Heart left ventricle (tissue), 16 donors: ENCODE results near the gene WASL. TPM values are rescaled to one million over a fixed set of nuclear protein-coding genes. Genes with fewer than 3 reads are reported as not detected.

Source experiments
- ATAC-seq, 4 donors: fragments of 200-7000 bp; cut with Tn5 transposase; one replicate each; pipeline ENCODE4 v1.9.1; 2020 to 2022; ENCODE audit warnings: moderate library complexity in 4 of 4, mild to moderate bottlenecking in 3 of 4, moderate number of reproducible peaks in 1 of 4
- DNase-seq, 5 donors: peaks; one replicate each; pipeline ENCODE4 v3.0.0-alpha.2; 2020
- H3K27ac ChIP-seq, 12 donors: fragments of 200-600 bp; sonication (generic) in 4 of 12; one replicate each; pipeline versions ENCODE4 v1.5.0 to v1.8.0; 2016 to 2022; ENCODE audit warnings: mild to moderate bottlenecking in 2 of 12
- H3K27me3 ChIP-seq, 9 donors: fragments of 200-600 bp; sonication (generic) in 2 of 9; one replicate each; pipeline versions ENCODE4 v1.5.1 to v1.8.0; 2016 to 2022; ENCODE audit warnings: mild to moderate bottlenecking in 3 of 9
- H3K36me3 ChIP-seq, 9 donors: fragments of 200-600 bp; sonication (generic) in 2 of 9; one replicate each; pipeline versions ENCODE4 v1.5.0 to v1.8.0; 2018 to 2022; ENCODE audit warnings: mild to moderate bottlenecking in 2 of 9
- H3K4me1 ChIP-seq, 12 donors: fragments of 200-600 bp; sonication (generic) in 4 of 12; one replicate each; pipeline versions ENCODE4 v1.5.0 to v1.8.0; 2016 to 2022; ENCODE audit warnings: mild to moderate bottlenecking in 3 of 12
- H3K4me3 ChIP-seq, 12 donors: fragments of 200-600 bp; sonication (generic) in 4 of 12; one replicate each; pipeline versions ENCODE4 v1.5.0 to v1.8.0; 2017 to 2022; ENCODE audit warnings: mild to moderate bottlenecking in 9 of 12, moderate library complexity in 4 of 12
- H3K9me3 ChIP-seq, 12 donors: fragments of 200-600 bp; sonication (generic) in 4 of 12; one replicate each; pipeline versions ENCODE4 v1.5.0 to v1.8.0; 2016 to 2022; ENCODE audit warnings: mild to moderate bottlenecking in 1 of 12
- POLR2A ChIP-seq, 2 donors: fragments of 450-650 bp; IDR thresholded peaks; one replicate each; pipeline ENCODE4 v1.6.1; 2017; ENCODE audit warnings: antibody characterized with exemption in 2 of 2, mild to moderate bottlenecking in 2 of 2, moderate library complexity in 2 of 2
- WGBS, 4 donors: extraction: QIAGEN DNeasy Blood & Tissue Kit in 2 of 4; methylation state at CpG; one replicate each; pipeline versions ENCODE4 v1.1.5 to v1.1.7; 2013 to 2018; 5-methylcytosine and 5-hydroxymethylcytosine counted together
- intact Hi-C, 10 donors: fragments of 100-400 bp; cut with DNase I; formaldehyde crosslinking; loops; one replicate each; pipeline versions ENCODE4 v1.11.1 to v1.14.2; 2022
- polyA plus RNA-seq, 2 donors: library from polyadenylated mRNA; stranded (reverse); fragments of 200-250 nt; gene quantifications; one replicate each; pipeline ENCODE4 v1.2.3, GENCODE V29; 2013
- total RNA-seq, 9 donors: library from RNA; depleted of rRNA in 2 of 9; stranded (reverse); fragments of >200 nt in 2 of 9; fragmentation: NEBNext Ultra II Directional in 3 of 9; extraction: Animal tissue kit (Norgen Biotek cat#: 25700) in 3 of 9; gene quantifications; one replicate each; pipeline versions ENCODE4 v1.1.0 to v1.2.4, GENCODE V29; 2016 to 2023
- TF ChIP-seq, protein P1 (sequence below), 12 donors: fragments of 200-600 bp; sonication (generic) in 4 of 12; IDR thresholded peaks; one replicate each; pipeline versions ENCODE4 v1.5.0 to v1.8.0; 2018 to 2022; ENCODE audit warnings: antibody characterized with exemption in 12 of 12, mild to moderate bottlenecking in 5 of 12
- donor health status: ischemic (EF 13 %, LVEDD 7.1; RV severe dilation, severe dysfunction).
- donor health status: healthy with polysubstance abuse.
- donor health status: DM: no; HTN: yes; CAD: no.
- donor health status: DM: no; HTN: no; CAD: no.
- donor health status: ischemic (EF 25% LVEDD 6.9; RV normal size, moderate dysfunction).
- donor health status: ischemic (EF 25% LVEDD 5.7; RV mildly dilated, moderate dysfunction).
- donor health status: healthy.
- donor health status: DM: yes; HTN: yes; CAD: no.
- donor health status: ischemic (EF 35%, LVEDD 5.7; RV mildly dilated, moderate dysfunction).
- donor health status: nonischemic (EF 11% LVEDD 7.7; RV severe dilation, severe dysfunction).
- donor health status: DM: yes; HTN: yes; CAD: no.
- donor health status: PGD.
- donor health status: ischemic (EF 29% LVEDD 5.4; RV normal size, mild dysfunction).
- donor health status: nonischemic (EF 23%, LVEDD 6.1; RV moderate dilation, normal function).

Gene WASL
- total and polyA plus RNA-seq, 11 donors, result 11.2 to 30.3 (median 23.3) TPM

DNA sequence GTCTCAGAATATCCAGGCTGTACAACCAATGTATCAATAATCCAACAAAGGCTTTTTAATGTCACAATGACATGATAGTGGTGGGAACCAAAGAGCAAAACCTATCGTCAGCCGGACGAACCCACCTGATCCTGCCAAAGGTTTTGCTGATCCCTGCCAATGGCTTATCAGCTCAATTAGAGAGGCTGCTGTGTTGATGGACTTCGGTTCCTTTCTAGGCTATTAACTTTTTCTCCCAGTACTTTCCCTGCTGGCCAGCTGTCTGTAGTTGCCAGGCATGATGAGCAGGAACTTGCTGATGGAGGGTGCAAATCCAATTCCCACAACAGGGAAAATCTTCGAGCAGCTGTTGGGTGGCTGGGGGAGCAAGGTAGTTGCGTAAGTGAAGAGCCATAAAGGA is 90.8 kb downstream of the WASL start:
- peak in 3 of 4 donors; percentile 1 to 21 (median 2) for ATAC-seq
- Histone ChIP-seq H3K9me3 (no peaks in the 10 kb centered on the region), H3K4me3 (peak overlapping the region; percentile 32 to 69 (median 58)), H3K4me1 (peaks cover 0 to 9% (median 0%) of the 10 kb centered on the region in 12 donors), H3K27ac (peak overlapping the region; percentile 69 to 98 (median 89)), H3K27me3 (no peaks in the 10 kb centered on the region), H3K36me3 (peaks cover 0 to 22% (median 5%) of the 10 kb centered on the region in 9 donors)
- TF ChIP-seq, protein P1, sequence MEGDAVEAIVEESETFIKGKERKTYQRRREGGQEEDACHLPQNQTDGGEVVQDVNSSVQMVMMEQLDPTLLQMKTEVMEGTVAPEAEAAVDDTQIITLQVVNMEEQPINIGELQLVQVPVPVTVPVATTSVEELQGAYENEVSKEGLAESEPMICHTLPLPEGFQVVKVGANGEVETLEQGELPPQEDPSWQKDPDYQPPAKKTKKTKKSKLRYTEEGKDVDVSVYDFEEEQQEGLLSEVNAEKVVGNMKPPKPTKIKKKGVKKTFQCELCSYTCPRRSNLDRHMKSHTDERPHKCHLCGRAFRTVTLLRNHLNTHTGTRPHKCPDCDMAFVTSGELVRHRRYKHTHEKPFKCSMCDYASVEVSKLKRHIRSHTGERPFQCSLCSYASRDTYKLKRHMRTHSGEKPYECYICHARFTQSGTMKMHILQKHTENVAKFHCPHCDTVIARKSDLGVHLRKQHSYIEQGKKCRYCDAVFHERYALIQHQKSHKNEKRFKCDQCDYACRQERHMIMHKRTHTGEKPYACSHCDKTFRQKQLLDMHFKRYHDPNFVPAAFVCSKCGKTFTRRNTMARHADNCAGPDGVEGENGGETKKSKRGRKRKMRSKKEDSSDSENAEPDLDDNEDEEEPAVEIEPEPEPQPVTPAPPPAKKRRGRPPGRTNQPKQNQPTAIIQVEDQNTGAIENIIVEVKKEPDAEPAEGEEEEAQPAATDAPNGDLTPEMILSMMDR (IDR thresholded peaks at IDR 0.05), result no peak
- TF ChIP-seq POLR2A (IDR thresholded peaks at IDR 0.05), result no peak
- intact Hi-C loops, result loop anchor here in 2 of 10 donors (5.0 kb wide), 2 partner anchors 56 to 89 kb away; partner anchors contain the start of genes ASB15 (in 1 of the 2) and WASL (in 1 of the 2)
- 46 to 59% (median 56%) methylated on average over 6 of the region's 6 CpGs for WGBS, 4 donors
- no peak for DNase-seq

DNA sequence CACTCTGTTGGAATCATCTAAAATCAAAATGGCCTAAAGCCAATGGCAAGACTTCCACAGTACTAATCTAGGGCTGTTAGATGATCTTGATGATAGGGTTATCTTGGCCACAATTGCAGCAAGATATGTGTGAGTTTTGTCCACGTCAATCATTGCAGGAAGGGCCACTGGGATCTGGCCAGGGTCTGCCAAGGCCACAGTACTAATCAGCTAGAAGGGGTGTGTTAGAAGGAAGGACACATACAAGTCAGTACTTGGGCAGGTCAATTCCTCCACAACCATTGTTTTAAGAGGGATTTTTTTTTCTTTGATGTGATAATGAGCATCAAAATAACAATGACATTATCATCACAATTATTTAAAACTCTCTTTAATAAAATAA is 91.5 kb downstream of the WASL start:
- H3K27ac ChIP-seq, result peak overlapping the region; percentile 76 to 98 (median 89)
- peak overlapping the region; percentile 36 to 69 (median 58) for H3K4me3 ChIP-seq
- ATAC-seq (peak; percentile 14 to 57 (median 46)), DNase-seq (peak in 2 of 5 donors; percentile 38 to 52)
- WGBS, 4 donors, result 18 to 33% (median 24%) methylated on average over 1 of the region's 1 CpG
- no peaks in the 10 kb centered on the region for H3K27me3 ChIP-seq
- TF ChIP-seq, protein P1 (IDR thresholded peaks at IDR 0.05), result no peak
- no peak for TF ChIP-seq POLR2A (IDR thresholded peaks at IDR 0.05)
- H3K36me3 ChIP-seq, result peaks cover 0 to 19% (median under 1%) of the 10 kb centered on the region in 9 donors
- peaks cover 0 to 17% (median 0%) of the 10 kb centered on the region in 12 donors for H3K4me1 ChIP-seq
- H3K9me3 ChIP-seq, result no peaks in the 10 kb centered on the region
- intact Hi-C loops, result loop anchor here in 2 of 10 donors (5.0 kb wide), 2 partner anchors 55 to 90 kb away; partner anchors contain the start of genes ASB15 (in 1 of the 2) and WASL (in 1 of the 2)

DNA sequence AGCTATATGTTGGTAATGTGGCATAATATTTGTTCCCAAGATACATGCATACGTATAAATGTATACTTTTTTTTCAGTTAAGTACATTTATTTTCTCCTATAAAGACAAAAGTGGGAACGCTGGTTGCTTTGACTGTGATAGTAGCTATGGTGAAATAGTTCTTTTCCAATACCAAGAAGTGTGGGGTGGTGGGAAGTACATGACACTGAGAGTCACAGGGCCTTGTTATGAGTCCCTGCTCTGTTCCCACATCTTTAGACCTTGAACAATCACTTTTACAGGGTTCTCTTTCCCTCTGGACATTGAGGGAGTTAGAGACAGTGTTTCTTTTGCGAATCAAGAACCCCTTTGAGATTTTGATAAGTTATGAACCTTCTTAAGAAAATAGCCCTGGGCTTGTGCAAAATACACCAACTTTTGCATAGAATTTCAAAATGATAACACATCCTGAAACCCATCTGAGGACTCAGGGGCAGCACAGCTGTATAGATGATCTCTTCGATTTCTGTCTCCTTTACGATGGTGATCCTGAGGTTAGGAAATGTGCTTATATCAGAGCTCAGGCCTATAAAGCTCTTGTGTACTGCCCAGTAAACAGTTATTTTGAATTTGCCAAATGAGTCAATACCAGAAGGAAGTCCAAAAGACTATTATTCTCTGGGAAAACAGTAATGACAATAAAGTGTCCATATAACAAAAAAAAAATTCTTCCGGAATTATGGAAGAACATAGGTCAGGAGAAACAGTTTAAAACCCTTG is 92.1 kb downstream of the WASL start:
- intact Hi-C loops, result loop anchor here in 2 of 10 donors (5.0 kb wide), 2 partner anchors 54 to 91 kb away; partner anchors contain the start of genes ASB15 (in 1 of the 2) and WASL (in 1 of the 2)
- Histone ChIP-seq H3K9me3 (no peaks in the 10 kb centered on the region), H3K36me3 (peaks cover 0 to 15% (median 0%) of the 10 kb centered on the region in 9 donors), H3K4me3 (peak overlapping the region; percentile 36 to 69 (median 58)), H3K27me3 (no peaks in the 10 kb centered on the region), H3K4me1 (peaks cover 0 to 20% (median 0%) of the 10 kb centered on the region in 12 donors), H3K27ac (peak overlapping the region; percentile 76 to 98 (median 89))
- DNase-seq (no peak), ATAC-seq (peak in 1 of 4 donors; percentile 27)
- WGBS, 4 donors, result 35 to 44% (median 40%) methylated on average over 6 of the region's 6 CpGs
- TF ChIP-seq, protein P1 (IDR thresholded peaks at IDR 0.05), result no peak
- TF ChIP-seq POLR2A (IDR thresholded peaks at IDR 0.05), result peak in 1 of 2 donors; percentile 36

DNA sequence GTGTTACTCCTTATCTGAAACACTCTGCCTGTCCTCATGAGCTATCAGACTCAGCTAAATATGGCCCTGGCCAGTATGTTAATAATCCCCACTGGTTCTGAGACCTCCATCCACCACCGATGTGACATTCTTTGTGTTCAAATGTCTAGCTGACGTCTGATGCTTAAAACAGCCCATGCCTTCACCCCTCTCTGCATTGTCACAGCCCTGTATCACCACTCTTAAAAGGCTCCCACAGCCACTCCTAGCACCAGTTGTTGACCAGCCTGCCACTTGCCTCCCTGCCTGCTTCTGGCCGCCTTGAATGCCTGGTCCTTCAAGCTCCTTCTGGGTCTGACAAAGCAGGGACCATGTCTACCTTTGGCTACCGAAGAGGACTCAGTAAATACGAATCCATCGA is 93.2 kb downstream of the WASL start, which contains the start of gene LMOD2:
Gene LMOD2 (plus strand): TSS at position 253 of the 400 bp plus-strand sequence. CDS start 98 bp downstream, at position 351.
- peaks cover 0 to 15% (median 0%) of the 10 kb centered on the region in 9 donors for H3K36me3 ChIP-seq
- H3K27ac ChIP-seq, result peak within 1 kb of the TSS; percentile 76 to 98 (median 89)
- H3K27me3 ChIP-seq, result no peaks in the 10 kb centered on the region
- no peaks in the 10 kb centered on the region for H3K9me3 ChIP-seq
- peak; percentile 80 to 91 (median 86) for ATAC-seq
- WGBS, 4 donors, result 48 to 67% (median 57%) methylated on average over 6 of the region's 6 CpGs
- peaks cover 0 to 20% (median 2%) of the 10 kb centered on the region in 12 donors for H3K4me1 ChIP-seq
- peak within 1 kb of the TSS; percentile 36 to 69 (median 58) for H3K4me3 ChIP-seq
- intact Hi-C loops, result loop anchor here in 2 of 10 donors (5.0 kb wide), 2 partner anchors 53 to 92 kb away; partner anchors contain the start of genes ASB15 (in 1 of the 2) and WASL (in 1 of the 2)
- DNase-seq, result peak; percentile 69 to 85 (median 79)
- peak in 1 of 2 donors; percentile 92 for TF ChIP-seq POLR2A (IDR thresholded peaks at IDR 0.05)
- TF ChIP-seq, protein P1 (IDR thresholded peaks at IDR 0.05), result no peak
